B cell (primary cell): Measurements from ENCODE around the gene PDE10A. TPM values are rescaled to one million over a fixed set of nuclear protein-coding genes. Genes with fewer than 3 reads are reported as not detected.
"Not testable (repeated sequence)": the region's sequence is repeated elsewhere in the genome, so short reads cannot be mapped to it uniquely, and the experiment has no call there.

ENCODE experiments used
- ATAC-seq: fragments of 200-7000 bp; cut with Tn5 transposase; one replicate; pipeline ENCODE4 v1.10.0; 2021; ENCODE audit warnings: low read depth, mild to moderate bottlenecking, moderate number of reproducible peaks, moderate library complexity
- CTCF ChIA-PET: fragments of 350-600 bp; sonication (Branson Sonifier 250); formaldehyde crosslinking; loops from one replicate; lab custom pipeline; 2021; ENCODE audit warnings: antibody characterized with exemption, inconsistent platforms; lab: Charles Lee
- POLR2A ChIA-PET: fragments of 350-600 bp; sonication (Branson Sonifier 250); formaldehyde crosslinking; loops from one replicate; lab custom pipeline; 2021; ENCODE audit warnings: antibody characterized with exemption; lab: Charles Lee
- DNase-seq: peaks from one replicate; pipeline ENCODE4 v3.0.0; 2013
- H2AFZ ChIP-seq: 2 replicates; pipeline ENCODE4 v1.6.1; 2012; ENCODE audit warnings: mild to moderate bottlenecking, low read depth, low read length; ENCODE audit not compliant: insufficient read depth, poor library complexity, severe bottlenecking
- H3K27ac ChIP-seq, 2 donors: 1 replicate in 1 of 2; 2 replicates in 1 of 2; pipeline ENCODE4 v1.5.1; 2012 to 2013; ENCODE audit warnings: low read length in 2 of 2, mild to moderate bottlenecking in 2 of 2, moderate library complexity in 1 of 2
- H3K27me3 ChIP-seq, 4 experiments: fragments of 200-600 bp in 1 of 4; sonication (generic) in 1 of 4; replicated peaks in 1 of 4; 1 replicate in 2 of 4; 2 replicates in 2 of 4; pipeline versions ENCODE4 v1.6.1 to v1.7.0; 2013 to 2016; ENCODE audit warnings: low read length in 3 of 4, mild to moderate bottlenecking in 2 of 4, mixed read lengths in 1 of 4, moderate library complexity in 1 of 4; ENCODE audit not compliant: insufficient read depth in 4 of 4, control insufficient read depth in 3 of 4; ENCODE audit errors: control extremely low read depth in 1 of 4
- H3K36me3 ChIP-seq, 2 experiments: replicated peaks in 1 of 2; 1 replicate in 1 of 2; 2 replicates in 1 of 2; pipeline versions ENCODE4 v1.6.1 to v1.7.1; 2013; ENCODE audit warnings: low read length in 1 of 2; ENCODE audit not compliant: insufficient read depth in 2 of 2, control insufficient read depth in 1 of 2; ENCODE audit errors: control extremely low read depth in 1 of 2, extremely low read depth in 1 of 2
- H3K4me1 ChIP-seq, 2 donors: fragments of 200-600 bp in 1 of 2; sonication (generic) in 1 of 2; 1 replicate in 1 of 2; 2 replicates in 1 of 2; pipeline versions ENCODE4 v1.5.1 to v1.6.1; 2013 to 2017; ENCODE audit warnings: low read length in 2 of 2; ENCODE audit not compliant: control insufficient read depth in 2 of 2, insufficient read depth in 2 of 2
- H3K4me2 ChIP-seq: replicated peaks from 2 replicates; pipeline ENCODE3; 2012; ENCODE audit warnings: mild to moderate bottlenecking, low read depth, low read length; ENCODE audit not compliant: poor library complexity, severe bottlenecking
- H3K4me3 ChIP-seq, 5 experiments: fragments of 200-600 bp in 1 of 5; sonication (generic) in 1 of 5; 1 replicate in 3 of 5; 2 replicates in 2 of 5; pipeline versions ENCODE4 v1.5.1 to v1.7.0; 2011 to 2016; ENCODE audit warnings: low read length in 4 of 5, mild to moderate bottlenecking in 4 of 5, low read depth in 2 of 5, control low read depth in 1 of 5, moderate library complexity in 1 of 5; ENCODE audit not compliant: insufficient read depth in 1 of 5; ENCODE audit errors: control extremely low read depth in 1 of 5, extremely low read depth in 1 of 5
- H3K79me2 ChIP-seq: fragments of 200-600 bp; sonication (generic); one replicate; pipeline ENCODE4 v1.6.0; 2016; ENCODE audit warnings: low read length; ENCODE audit not compliant: control insufficient read depth, insufficient read depth
- H3K9ac ChIP-seq: fragments of 200-600 bp; sonication (generic); 2 replicates; pipeline ENCODE4 v1.6.1; 2017; ENCODE audit warnings: mild to moderate bottlenecking, low read length, moderate library complexity
- H3K9me3 ChIP-seq, 3 donors: one replicate each; pipeline versions ENCODE4 v1.6.1 to v1.7.1; 2013; ENCODE audit warnings: low read length in 2 of 3; ENCODE audit not compliant: control insufficient read depth in 2 of 3, insufficient read depth in 1 of 3; ENCODE audit errors: control extremely low read depth in 1 of 3
- H4K20me1 ChIP-seq: 2 replicates; pipeline ENCODE4 v1.6.0; 2012; ENCODE audit warnings: mild to moderate bottlenecking, low read length; ENCODE audit not compliant: insufficient read depth, control insufficient read depth, poor library complexity, severe bottlenecking
- H3K27ac Mint-ChIP-seq: one replicate; pipeline ENCODE4 v1.8.0; 2021; ENCODE audit warnings: mixed read lengths
- H3K27me3 Mint-ChIP-seq: one replicate; pipeline ENCODE4 v1.8.0; 2021; ENCODE audit warnings: mixed read lengths
- H3K4me1 Mint-ChIP-seq: one replicate; pipeline ENCODE4 v1.8.0; 2021; ENCODE audit warnings: mixed read lengths
- H3K4me3 Mint-ChIP-seq: one replicate; pipeline ENCODE4 v1.8.0; 2021; ENCODE audit warnings: mixed read lengths
- H3K9me3 Mint-ChIP-seq: one replicate; pipeline ENCODE4 v1.8.0; 2022; ENCODE audit warnings: mixed read lengths; ENCODE audit not compliant: insufficient read depth
- CTCF ChIP-seq: fragments of 200-600 bp; IDR thresholded peaks from one replicate; pipeline ENCODE4 v1.8.0; 2022; ENCODE audit warnings: antibody characterized with exemption, mild to moderate bottlenecking
- EZH2 ChIP-seq: IDR thresholded peaks from 2 replicates; pipeline ENCODE4 v1.6.1; 2012; ENCODE audit warnings: borderline replicate concordance, low read depth, mild to moderate bottlenecking, moderate library complexity, low read length; ENCODE audit not compliant: insufficient read depth, poor library complexity, severe bottlenecking
- WGBS: methylation state at CpG from one replicate; pipeline ENCODE4 v1.1.5; 2013; ENCODE audit warnings: missing lambda C conversion rate; ENCODE audit not compliant: insufficient coverage; 5-methylcytosine and 5-hydroxymethylcytosine counted together
- intact Hi-C: fragments of 100-400 bp; cut with micrococcal nuclease; formaldehyde crosslinking; loops from one replicate; pipeline ENCODE4 v1.10.0; 2022
- polyA plus RNA-seq: library from polyadenylated mRNA; depleted of rRNA; stranded (reverse); fragments of >200 nt; gene quantifications from 2 replicates; pipeline ENCODE4 v1.2.3, GENCODE V29; 2012
- total RNA-seq, 2 donors: library from RNA; stranded (reverse); fragments of 120-200 nt in 1 of 2; gene quantifications; 1 replicate in 1 of 2; 2 replicates in 1 of 2; pipeline versions ENCODE4 v1.2.3 to v1.2.4, GENCODE V29; 2013 to 2022

The PDE10A gene
- total and polyA plus RNA-seq, 2 donors (not counting 1 experiment from before 2014, with no cell fraction given): not detected

- no peaks in the 10 kb centered on the region for H3K4me1 Mint-ChIP-seq
- H3K4me2 ChIP-seq: no peak overlapping the region
- H3K27ac ChIP-seq: no peak overlapping the region
- no peaks in the 10 kb centered on the region for H3K27me3 Mint-ChIP-seq
- WGBS: no CpG with 5 or more reads among the region's 2 CpGs
- no peaks in the 10 kb centered on the region for H3K79me2 ChIP-seq
- intact Hi-C loops: no loop called here
- peaks cover 2% of the 10 kb centered on the region for H3K9me3 Mint-ChIP-seq
- H3K27ac Mint-ChIP-seq: no peak overlapping the region
- no peak overlapping the region for H3K4me3 Mint-ChIP-seq
- no peak for DNase-seq
- no peaks in the 10 kb centered on the region for H4K20me1 ChIP-seq
- ChIA-PET CTCF (no interaction called here), POLR2A (no interaction called here)
- no peaks in the 10 kb centered on the region for H3K27me3 ChIP-seq
- H2AFZ ChIP-seq: no peak overlapping the region
- no peak for TF ChIP-seq EZH2
- no peak for TF ChIP-seq CTCF
- no peaks in the 10 kb centered on the region for H3K4me1 ChIP-seq
- ATAC-seq: no peak
- no peaks in the 10 kb centered on the region for H3K36me3 ChIP-seq
- H3K9ac ChIP-seq: no peak overlapping the region
- H3K4me3 ChIP-seq: no peak overlapping the region
- no peaks in the 10 kb centered on the region for H3K9me3 ChIP-seq
Measured at GRCh38 chr6:165508321-165508869, 154.6 kb downstream of the PDE10A start.

GRCh38 chr6:165506657-165507056, 156.4 kb downstream of the PDE10A start:
- H3K27ac Mint-ChIP-seq: no peak overlapping the region
- no peaks in the 10 kb centered on the region for H3K36me3 ChIP-seq
- DNase-seq (no peak), ATAC-seq (no peak)
- H3K27me3 ChIP-seq: no peaks in the 10 kb centered on the region
- H3K9ac ChIP-seq: no peak overlapping the region
- no peak overlapping the region for H2AFZ ChIP-seq
- TF ChIP-seq EZH2 (no peak), CTCF (no peak)
- peaks cover 2% of the 10 kb centered on the region for H3K9me3 Mint-ChIP-seq
- H3K4me3 Mint-ChIP-seq: no peak overlapping the region
- H3K79me2 ChIP-seq: no peaks in the 10 kb centered on the region
- CTCF ChIA-PET: no interaction called here
- no peak overlapping the region for H3K4me2 ChIP-seq
- no peaks in the 10 kb centered on the region for H3K4me1 Mint-ChIP-seq
- H4K20me1 ChIP-seq: no peaks in the 10 kb centered on the region
- H3K4me3 ChIP-seq: no peak overlapping the region
- intact Hi-C loops: no loop called here
- H3K27me3 Mint-ChIP-seq: no peaks in the 10 kb centered on the region
- WGBS: 83% methylated on average over 1 of the region's 2 CpGs
- no peaks in the 10 kb centered on the region for H3K4me1 ChIP-seq
- H3K9me3 ChIP-seq: no peaks in the 10 kb centered on the region
- no peak overlapping the region for H3K27ac ChIP-seq
- POLR2A ChIA-PET: no interaction called here

GRCh38 chr6:165500214-165500907, 162.7 kb downstream of the PDE10A start:
- H3K27ac Mint-ChIP-seq, POLR2A ChIA-PET, H3K27me3 Mint-ChIP-seq, H3K36me3 ChIP-seq, CTCF ChIA-PET, H4K20me1 ChIP-seq, H2AFZ ChIP-seq, H3K27ac ChIP-seq, H3K4me2 ChIP-seq, intact Hi-C loops, ATAC-seq, H3K79me2 ChIP-seq, H3K27me3 ChIP-seq, H3K9ac ChIP-seq, H3K9me3 Mint-ChIP-seq, H3K4me3 ChIP-seq, DNase-seq, H3K9me3 ChIP-seq, H3K4me3 Mint-ChIP-seq, H3K4me1 ChIP-seq, H3K4me1 Mint-ChIP-seq: not testable (repeated sequence)
- 96% methylated on average over 4 of the region's 6 CpGs for WGBS
